ENCODE data around the gene NBL1. TPM values are rescaled to one million over a fixed set of nuclear protein-coding genes. Genes with fewer than 3 reads are reported as not detected.

The NBL1 gene
- total and polyA plus RNA-seq, 10 of the 15 experiments (the other 5 are each of a cell fraction or from before 2014, with no cell fraction given) = 0.13 to 2.4 (median 0.81) TPM; not detected in 1

GRCh38 chr1:19643121-19643520 lies 990 bp upstream of the NBL1 start:
- intact Hi-C loops (cut with micrococcal nuclease; ENCODE audit: unreplicated experiment) (no loop called here), in situ Hi-C loops (cut with MboI) (no loop called here)
- Histone ChIP-seq H2AFZ (ENCODE audit: control insufficient read depth, low read depth, low read length) (no peak overlapping the region), H3K27ac (ENCODE audit: control insufficient read depth, insufficient read depth) (no peak overlapping the region), H3K79me2 (ENCODE audit: control insufficient read depth, insufficient read depth, low read length) (no peaks in the 10 kb centered on the region), H3K27me3 (replicated peaks in 1 of 2; ENCODE audit: control insufficient read depth in 2 of 2, insufficient read depth in 2 of 2, low read length in 1 of 2) (peaks cover 2 to 6% of the 10 kb centered on the region in 2 experiments), H3K4me1 (ENCODE audit: control insufficient read depth, insufficient read depth, low read length) (peaks cover 3% of the 10 kb centered on the region; the same call in 1 of the 2 replicates), H3K9ac (ENCODE audit: control insufficient read depth, insufficient read depth, low read length) (no peak overlapping the region), H3K9me3 (replicated peaks; ENCODE audit: control insufficient read depth, insufficient read depth, low read length) (no peaks in the 10 kb centered on the region), H3K4me3 (no peak overlapping the region), H4K20me1 (ENCODE audit: control insufficient read depth, insufficient read depth) (no peaks in the 10 kb centered on the region), H3K4me2 (ENCODE audit: control insufficient read depth, insufficient read depth) (peak overlapping the region; percentile 60), H3K36me3 (ENCODE audit: control insufficient read depth in 2 of 2, insufficient read depth in 2 of 2, low read length in 1 of 2) (no peaks in the 10 kb centered on the region)
- 44% methylated on average over 7 of the region's 7 CpGs for WGBS (ENCODE audit: insufficient coverage, insufficient replicate concordance, low lambda C conversion rate, missing lambda C conversion rate)
- RAD21 ChIA-PET (ENCODE audit: unreplicated experiment) = no interaction called here
- SMC1A ChIA-PET (ENCODE audit: uncharacterized antibody, unreplicated experiment) = interaction anchor here (0.9 to 1.3 kb wide), 2 partner anchors 44 to 250 kb away, joined by 3 to 4 read pairs; no protein-coding TSS in a partner anchor
- no peak for TF ChIP-seq SIX5 (IDR thresholded peaks at IDR 0.05; ENCODE audit: low read depth, low read length, severe bottlenecking)
- no peak for TF ChIP-seq NRF1 (conservative IDR thresholded peaks at IDR 0.05; ENCODE audit: low read depth, low read length)
- TF ChIP-seq, protein P1, sequence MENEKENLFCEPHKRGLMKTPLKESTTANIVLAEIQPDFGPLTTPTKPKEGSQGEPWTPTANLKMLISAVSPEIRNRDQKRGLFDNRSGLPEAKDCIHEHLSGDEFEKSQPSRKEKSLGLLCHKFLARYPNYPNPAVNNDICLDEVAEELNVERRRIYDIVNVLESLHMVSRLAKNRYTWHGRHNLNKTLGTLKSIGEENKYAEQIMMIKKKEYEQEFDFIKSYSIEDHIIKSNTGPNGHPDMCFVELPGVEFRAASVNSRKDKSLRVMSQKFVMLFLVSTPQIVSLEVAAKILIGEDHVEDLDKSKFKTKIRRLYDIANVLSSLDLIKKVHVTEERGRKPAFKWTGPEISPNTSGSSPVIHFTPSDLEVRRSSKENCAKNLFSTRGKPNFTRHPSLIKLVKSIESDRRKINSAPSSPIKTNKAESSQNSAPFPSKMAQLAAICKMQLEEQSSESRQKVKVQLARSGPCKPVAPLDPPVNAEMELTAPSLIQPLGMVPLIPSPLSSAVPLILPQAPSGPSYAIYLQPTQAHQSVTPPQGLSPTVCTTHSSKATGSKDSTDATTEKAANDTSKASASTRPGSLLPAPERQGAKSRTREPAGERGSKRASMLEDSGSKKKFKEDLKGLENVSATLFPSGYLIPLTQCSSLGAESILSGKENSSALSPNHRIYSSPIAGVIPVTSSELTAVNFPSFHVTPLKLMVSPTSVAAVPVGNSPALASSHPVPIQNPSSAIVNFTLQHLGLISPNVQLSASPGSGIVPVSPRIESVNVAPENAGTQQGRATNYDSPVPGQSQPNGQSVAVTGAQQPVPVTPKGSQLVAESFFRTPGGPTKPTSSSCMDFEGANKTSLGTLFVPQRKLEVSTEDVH (IDR thresholded peaks at IDR 0.05; ENCODE audit: low read depth, partially characterized antibody) = no peak
- TF ChIP-seq, protein P2, sequence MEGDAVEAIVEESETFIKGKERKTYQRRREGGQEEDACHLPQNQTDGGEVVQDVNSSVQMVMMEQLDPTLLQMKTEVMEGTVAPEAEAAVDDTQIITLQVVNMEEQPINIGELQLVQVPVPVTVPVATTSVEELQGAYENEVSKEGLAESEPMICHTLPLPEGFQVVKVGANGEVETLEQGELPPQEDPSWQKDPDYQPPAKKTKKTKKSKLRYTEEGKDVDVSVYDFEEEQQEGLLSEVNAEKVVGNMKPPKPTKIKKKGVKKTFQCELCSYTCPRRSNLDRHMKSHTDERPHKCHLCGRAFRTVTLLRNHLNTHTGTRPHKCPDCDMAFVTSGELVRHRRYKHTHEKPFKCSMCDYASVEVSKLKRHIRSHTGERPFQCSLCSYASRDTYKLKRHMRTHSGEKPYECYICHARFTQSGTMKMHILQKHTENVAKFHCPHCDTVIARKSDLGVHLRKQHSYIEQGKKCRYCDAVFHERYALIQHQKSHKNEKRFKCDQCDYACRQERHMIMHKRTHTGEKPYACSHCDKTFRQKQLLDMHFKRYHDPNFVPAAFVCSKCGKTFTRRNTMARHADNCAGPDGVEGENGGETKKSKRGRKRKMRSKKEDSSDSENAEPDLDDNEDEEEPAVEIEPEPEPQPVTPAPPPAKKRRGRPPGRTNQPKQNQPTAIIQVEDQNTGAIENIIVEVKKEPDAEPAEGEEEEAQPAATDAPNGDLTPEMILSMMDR (IDR thresholded peaks at IDR 0.05 in 2 of 3, conservative IDR thresholded peaks at IDR 0.05 in 1 of 3; ENCODE audit: control insufficient read depth in 2 of 3, extremely low read depth in 1 of 3, insufficient read depth in 1 of 3, low read depth in 3 of 3, low read length in 3 of 3) = 0 out of 6 replicates have a peak, but pooled peaks of 1 of the 3 experiments have one; percentile 1
- BruUV-seq (replicated peaks) = no TSS peak
- FAIRE-seq (no peak), DNase-seq (ENCODE audit: low read depth, low spot score) (no peak), ATAC-seq (peak; percentile 11; the same call in 1 of the 3 replicates)
- CTCF ChIA-PET = interaction anchor here (1.1 kb wide), 1 partner anchor 11 kb away, joined by 3 read pairs; no protein-coding TSS in a partner anchor
- POLR2A ChIA-PET = no interaction called here

All from GM12878 (cell line).